ENCODE results near the gene TMEM117.

TMEM117 gene

GRCh38 chr12:43891856-43892574, 56.1 kb downstream of the TMEM117 start:
- Mint-ChIP-seq H3K4me3 (no peak overlapping the region), H3K4me1 (no peaks in the 10 kb centered on the region), H3K27me3 (no peaks in the 10 kb centered on the region), H3K27ac (no peak overlapping the region), H3K9me3 (peaks cover 0 to 6% of the 10 kb centered on the region in 2 donors)
- no peak for ATAC-seq
- no peak for DNase-seq

- Mint-ChIP-seq H3K4me3 (no peak overlapping the region), H3K27ac (no peak overlapping the region), H3K27me3 (no peaks in the 10 kb centered on the region), H3K4me1 (no peaks in the 10 kb centered on the region), H3K9me3 (peaks cover 0 to 6% of the 10 kb centered on the region in 2 donors)
- ATAC-seq (no peak), DNase-seq (no peak)
Observed at GRCh38 chr12:43893670-43894069, 57.8 kb downstream of the TMEM117 start.

GRCh38 chr12:43895580-43896206, 59.8 kb downstream of the TMEM117 start:
- peaks cover 0 to 6% of the 10 kb centered on the region in 2 donors for H3K9me3 Mint-ChIP-seq
- H3K4me3 Mint-ChIP-seq, result no peak overlapping the region
- ATAC-seq (no peak), DNase-seq (no peak)
- H3K27me3 Mint-ChIP-seq, result no peaks in the 10 kb centered on the region
- H3K4me1 Mint-ChIP-seq, result no peaks in the 10 kb centered on the region
- H3K27ac Mint-ChIP-seq, result no peak overlapping the region

GRCh38 chr12:43896496-43896895, 60.6 kb downstream of the TMEM117 start:
- no peak overlapping the region for H3K4me3 Mint-ChIP-seq
- H3K27ac Mint-ChIP-seq, result no peak overlapping the region
- H3K9me3 Mint-ChIP-seq, result peaks cover 0 to 6% of the 10 kb centered on the region in 2 donors
- DNase-seq, result no peak
- no peaks in the 10 kb centered on the region for H3K4me1 Mint-ChIP-seq
- no peak for ATAC-seq
- H3K27me3 Mint-ChIP-seq, result no peaks in the 10 kb centered on the region

- H3K27ac Mint-ChIP-seq, result no peak overlapping the region
- no peaks in the 10 kb centered on the region for H3K4me1 Mint-ChIP-seq
- H3K27me3 Mint-ChIP-seq, result no peaks in the 10 kb centered on the region
- no peak overlapping the region for H3K4me3 Mint-ChIP-seq
- ATAC-seq (no peak), DNase-seq (no peak)
- no peaks in the 10 kb centered on the region for H3K9me3 Mint-ChIP-seq
Observed at GRCh38 chr12:43898474-43898873, 62.6 kb downstream of the TMEM117 start.

GRCh38 chr12:43899574-43899973, 63.7 kb downstream of the TMEM117 start:
- no peak for DNase-seq
- no peaks in the 10 kb centered on the region for H3K4me1 Mint-ChIP-seq
- no peaks in the 10 kb centered on the region for H3K9me3 Mint-ChIP-seq
- no peak overlapping the region for H3K27ac Mint-ChIP-seq
- ATAC-seq, result no peak
- no peak overlapping the region for H3K4me3 Mint-ChIP-seq
- no peaks in the 10 kb centered on the region for H3K27me3 Mint-ChIP-seq

GRCh38 chr12:43903686-43904085, 67.8 kb downstream of the TMEM117 start:
- ATAC-seq (no peak), DNase-seq (no peak)
- Mint-ChIP-seq H3K27ac (no peak overlapping the region), H3K4me3 (no peak overlapping the region), H3K27me3 (no peaks in the 10 kb centered on the region), H3K9me3 (no peaks in the 10 kb centered on the region), H3K4me1 (no peaks in the 10 kb centered on the region)

- ATAC-seq (no peak), DNase-seq (no peak)
- Mint-ChIP-seq H3K27ac (no peak overlapping the region), H3K9me3 (no peaks in the 10 kb centered on the region), H3K4me1 (no peaks in the 10 kb centered on the region), H3K4me3 (no peak overlapping the region), H3K27me3 (no peaks in the 10 kb centered on the region)
Observed at GRCh38 chr12:43912859-43913258, 77.0 kb downstream of the TMEM117 start.

- Mint-ChIP-seq H3K4me1 (no peaks in the 10 kb centered on the region), H3K9me3 (no peaks in the 10 kb centered on the region), H3K27ac (no peak overlapping the region), H3K27me3 (no peaks in the 10 kb centered on the region), H3K4me3 (no peak overlapping the region)
- DNase-seq (no peak), ATAC-seq (no peak)
Observed at GRCh38 chr12:43914391-43914790, 78.5 kb downstream of the TMEM117 start.

GRCh38 chr12:43914923-43915468, 79.1 kb downstream of the TMEM117 start:
- ATAC-seq (no peak), DNase-seq (no peak)
- Mint-ChIP-seq H3K4me1 (no peaks in the 10 kb centered on the region), H3K27me3 (no peaks in the 10 kb centered on the region), H3K4me3 (no peak overlapping the region), H3K27ac (no peak overlapping the region), H3K9me3 (no peaks in the 10 kb centered on the region)

- DNase-seq (no peak), ATAC-seq (no peak)
- Mint-ChIP-seq H3K9me3 (no peaks in the 10 kb centered on the region), H3K4me1 (no peaks in the 10 kb centered on the region), H3K27me3 (no peaks in the 10 kb centered on the region), H3K4me3 (no peak overlapping the region), H3K27ac (no peak overlapping the region)
Observed at GRCh38 chr12:43917896-43918295, 82.0 kb downstream of the TMEM117 start.

- H3K4me1 Mint-ChIP-seq, result no peaks in the 10 kb centered on the region
- DNase-seq, result no peak
- H3K9me3 Mint-ChIP-seq, result no peaks in the 10 kb centered on the region
- ATAC-seq, result no peak
- H3K27ac Mint-ChIP-seq, result no peak overlapping the region
- no peak overlapping the region for H3K4me3 Mint-ChIP-seq
- no peaks in the 10 kb centered on the region for H3K27me3 Mint-ChIP-seq
Observed at GRCh38 chr12:43921666-43922337, 85.9 kb downstream of the TMEM117 start.

GRCh38 chr12:43930032-43930431, 94.2 kb downstream of the TMEM117 start:
- no peak overlapping the region for H3K4me3 Mint-ChIP-seq
- ATAC-seq (no peak), DNase-seq (no peak)
- no peak overlapping the region for H3K27ac Mint-ChIP-seq
- H3K9me3 Mint-ChIP-seq, result peaks cover 14 to 15% of the 10 kb centered on the region in 2 donors
- H3K27me3 Mint-ChIP-seq, result no peaks in the 10 kb centered on the region
- no peaks in the 10 kb centered on the region for H3K4me1 Mint-ChIP-seq

GRCh38 chr12:43931187-43931586, 95.3 kb downstream of the TMEM117 start:
- Mint-ChIP-seq H3K4me3 (no peak overlapping the region), H3K27me3 (no peaks in the 10 kb centered on the region), H3K9me3 (peaks cover 14 to 15% of the 10 kb centered on the region in 2 donors), H3K27ac (no peak overlapping the region), H3K4me1 (no peaks in the 10 kb centered on the region)
- DNase-seq, result no peak
- no peak for ATAC-seq

GRCh38 chr12:43935581-43935980, 99.7 kb downstream of the TMEM117 start:
- no peak for DNase-seq
- H3K27me3 Mint-ChIP-seq, result no peaks in the 10 kb centered on the region
- H3K4me1 Mint-ChIP-seq, result no peaks in the 10 kb centered on the region
- no peak overlapping the region for H3K27ac Mint-ChIP-seq
- no peak for ATAC-seq
- H3K9me3 Mint-ChIP-seq, result peaks cover 8 to 10% of the 10 kb centered on the region in 2 donors
- H3K4me3 Mint-ChIP-seq, result no peak overlapping the region

GRCh38 chr12:43937947-43938346, 102.1 kb downstream of the TMEM117 start:
- Mint-ChIP-seq H3K9me3 (no peaks in the 10 kb centered on the region), H3K27ac (no peak overlapping the region), H3K4me3 (no peak overlapping the region), H3K27me3 (no peaks in the 10 kb centered on the region), H3K4me1 (no peaks in the 10 kb centered on the region)
- DNase-seq (no peak), ATAC-seq (no peak)

All from stimulated activated naive CD8-positive, alpha-beta T cell treated with anti-CD3 and anti-CD28 coated beads, Interleukin-15, amount 100 ng/mL, for 72 hours (primary cell).